GM19193 (cell line): Measurements from ENCODE around the gene LONP2.

Experiments used
- POLR2A ChIP-seq: IDR thresholded peaks from 4 replicates; pipeline ENCODE4 v1.6.1; 2011; ENCODE audit not compliant: insufficient read depth, insufficient read length; ENCODE audit errors: extremely low read depth

LONP2 gene

DNA sequence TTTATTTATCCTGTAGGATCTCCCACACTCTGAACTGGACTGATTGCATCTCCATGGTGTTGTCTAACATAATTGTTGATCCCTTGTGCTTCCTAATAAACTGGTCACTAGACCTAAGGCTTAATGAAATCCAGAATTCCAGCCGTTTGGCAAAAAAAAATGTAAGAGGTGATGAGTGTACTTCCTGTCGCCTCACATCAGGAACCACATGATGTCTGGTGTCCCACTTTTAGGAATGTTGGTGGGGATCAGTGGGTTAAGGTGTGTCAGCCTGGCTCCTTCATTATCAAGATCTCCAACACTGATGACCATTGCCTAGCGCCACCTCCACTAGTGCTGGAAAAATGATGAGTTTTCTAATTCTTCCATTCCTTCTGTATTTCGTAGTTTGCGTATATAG is 18.6 kb upstream of the LONP2 start:
- no peak for TF ChIP-seq POLR2A

DNA sequence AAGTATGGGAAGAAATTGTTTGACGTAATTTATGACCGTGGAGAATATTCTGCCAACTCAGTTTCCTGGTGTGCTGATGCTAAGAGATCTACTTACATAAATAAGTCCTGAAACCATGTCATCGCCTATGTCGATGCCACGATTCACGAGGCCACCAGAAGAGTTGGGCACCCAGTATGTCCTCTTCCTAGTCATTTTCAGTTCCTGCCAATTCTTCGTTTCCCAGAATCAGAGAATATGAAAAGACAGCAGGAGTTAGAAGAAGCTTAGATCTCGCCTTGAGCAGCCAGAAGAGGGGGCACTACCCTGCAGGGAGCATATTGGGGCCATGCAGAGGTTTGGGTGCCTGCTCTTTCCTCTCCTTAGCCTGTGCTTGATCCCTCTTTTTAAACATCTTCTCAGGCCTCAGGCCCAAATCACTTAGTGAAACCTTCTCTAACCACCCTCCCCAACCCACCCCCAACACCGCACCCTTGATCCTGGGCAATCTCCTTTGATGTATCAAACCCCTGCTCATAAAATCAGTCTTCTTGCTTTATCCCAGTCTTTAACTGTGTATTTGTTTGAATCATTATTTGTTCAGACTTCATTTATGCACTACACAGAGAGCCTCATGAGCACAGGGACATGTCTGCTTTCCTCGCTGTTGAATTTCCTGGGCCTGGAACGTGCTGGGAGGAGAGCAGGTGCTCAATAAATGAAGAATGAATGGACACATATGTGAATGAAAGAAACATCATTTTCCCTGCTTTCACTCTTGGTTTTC is 12.2 kb upstream of the LONP2 start:
- no peak for TF ChIP-seq POLR2A

DNA sequence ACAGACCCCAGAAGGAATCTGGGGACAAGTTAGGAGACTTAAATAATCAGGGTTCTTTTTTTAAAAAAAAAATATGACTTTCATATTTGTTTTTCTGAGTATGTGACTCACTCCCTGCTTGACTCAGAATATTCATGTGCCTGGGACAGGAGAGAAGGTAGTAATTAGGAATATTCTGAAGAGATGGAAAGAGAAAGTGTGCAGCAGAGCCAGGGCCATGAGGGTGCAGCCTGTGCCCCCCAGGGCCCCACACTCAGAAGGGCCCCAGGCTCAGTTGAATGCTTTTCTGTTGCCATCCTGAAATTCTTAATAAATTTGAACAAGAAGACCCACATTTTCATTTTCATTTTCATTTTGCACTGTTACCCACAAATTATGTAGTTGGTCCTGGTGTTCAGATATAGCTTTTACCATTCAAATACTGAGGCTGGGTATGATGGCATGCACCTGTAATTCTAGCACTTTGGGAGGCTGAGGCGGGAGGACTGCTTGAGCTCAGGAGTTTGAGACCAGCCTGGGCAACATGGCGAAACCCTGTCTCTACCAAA is 11.5 kb upstream of the LONP2 start:
- TF ChIP-seq POLR2A, result no peak

DNA sequence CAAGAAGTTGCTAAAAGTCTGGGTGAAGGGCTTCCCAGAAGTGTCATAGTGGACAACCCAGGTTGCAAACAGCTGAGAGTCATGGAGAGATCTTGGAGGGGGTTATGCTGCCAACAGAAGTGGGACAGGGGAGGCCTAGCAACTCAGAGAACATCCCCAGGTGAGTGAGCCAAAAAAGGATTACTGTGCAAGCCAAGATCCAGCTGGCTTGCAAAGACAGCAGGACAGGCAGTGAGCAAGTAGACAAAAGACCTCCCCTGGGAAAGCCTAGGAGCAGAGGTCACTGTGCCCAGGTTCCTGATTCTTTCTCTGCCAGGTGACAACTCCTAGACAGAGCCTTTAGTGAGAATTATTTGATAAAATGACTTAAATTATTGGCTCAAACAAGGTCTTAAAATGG is 9.5 kb upstream of the LONP2 start:
- no peak for TF ChIP-seq POLR2A

DNA sequence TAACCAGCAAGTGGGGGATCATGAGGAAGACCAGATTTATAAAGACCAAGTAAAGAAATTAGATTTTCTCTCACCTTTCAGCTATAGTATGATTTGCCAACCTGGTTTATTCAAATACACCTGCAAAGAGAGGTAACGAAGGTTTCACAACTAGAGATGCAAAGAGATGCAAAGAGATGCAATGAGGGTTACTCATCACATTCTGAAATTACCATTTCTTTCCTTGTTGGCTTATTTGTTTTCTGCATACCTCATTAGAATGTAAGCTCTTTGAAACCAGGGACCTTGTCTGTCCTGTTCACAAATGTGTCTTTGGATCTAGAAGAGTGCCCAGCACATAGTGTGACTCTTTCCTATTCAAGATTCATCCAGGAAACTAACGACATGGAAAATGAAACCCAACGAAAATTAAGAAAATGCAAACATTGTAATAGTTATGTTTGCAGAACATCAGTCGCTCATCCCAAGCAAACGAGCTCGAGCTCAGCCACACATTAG is 9.0 kb upstream of the LONP2 start:
- TF ChIP-seq POLR2A, result no peak

DNA sequence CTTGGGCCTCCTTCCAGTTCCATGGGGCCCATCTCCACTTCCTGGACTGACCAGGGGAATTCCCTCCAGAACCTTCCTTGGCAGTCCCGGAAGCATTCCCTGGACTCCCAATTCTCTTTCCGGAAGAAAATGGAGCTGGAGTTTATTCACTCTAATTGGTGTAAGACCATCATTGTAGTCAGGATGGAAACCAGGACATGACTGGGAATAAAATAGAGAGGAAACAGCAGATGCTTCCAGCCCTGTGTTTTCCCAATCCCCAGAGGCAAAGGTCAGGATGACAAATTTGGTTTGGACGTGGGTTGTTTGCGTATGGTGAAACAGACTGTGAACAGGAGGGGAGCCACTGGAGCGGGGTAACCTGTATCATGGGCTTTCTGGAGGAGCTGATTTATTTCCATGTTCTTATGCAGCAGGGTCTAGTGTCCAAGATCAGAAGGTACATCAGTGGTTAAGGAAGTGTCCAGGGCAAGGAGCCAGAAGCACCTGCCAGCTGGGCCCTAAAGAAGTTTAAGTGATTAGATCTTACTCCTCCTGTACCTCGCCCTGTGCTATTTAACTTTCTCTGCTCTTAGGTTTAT is 8.5 kb upstream of the LONP2 start:
- TF ChIP-seq POLR2A, result no peak

DNA sequence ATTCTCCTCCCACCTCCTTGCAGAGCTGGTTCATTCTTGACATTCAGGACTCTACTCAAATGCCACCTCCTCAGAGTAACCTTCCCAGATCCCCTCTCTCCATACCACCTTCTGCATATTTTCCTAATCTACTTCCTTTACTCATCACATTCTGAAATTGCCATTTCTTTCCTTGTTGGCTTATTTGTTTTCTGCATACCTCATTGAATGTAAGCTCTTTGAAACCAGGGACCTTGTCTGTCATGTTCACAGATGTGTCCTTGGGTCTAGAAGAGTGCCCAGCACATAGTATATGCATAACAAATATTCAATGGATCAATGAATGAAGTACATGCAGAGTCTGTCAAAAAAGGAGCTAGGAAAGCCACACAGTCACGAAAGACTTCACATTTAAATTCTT is 7.8 kb upstream of the LONP2 start:
- no peak for TF ChIP-seq POLR2A

DNA sequence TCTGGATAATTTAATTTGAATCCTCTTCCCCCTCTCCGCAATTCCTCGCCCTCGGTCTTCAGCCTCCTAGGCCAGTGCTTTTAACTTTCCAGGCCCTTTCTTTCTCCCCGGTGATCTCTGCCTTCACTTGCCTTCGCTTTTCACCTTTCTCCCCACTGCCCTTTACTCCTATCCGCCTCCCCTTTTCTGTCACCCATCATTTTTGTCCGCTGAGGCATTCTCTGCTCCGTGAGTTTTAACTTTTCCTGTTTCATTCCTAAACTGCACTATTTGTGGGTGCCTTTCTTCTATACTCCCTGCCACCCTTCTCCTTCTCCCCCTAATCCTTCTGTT is 729 bp downstream of the LONP2 start:
- no peak for TF ChIP-seq POLR2A

DNA sequence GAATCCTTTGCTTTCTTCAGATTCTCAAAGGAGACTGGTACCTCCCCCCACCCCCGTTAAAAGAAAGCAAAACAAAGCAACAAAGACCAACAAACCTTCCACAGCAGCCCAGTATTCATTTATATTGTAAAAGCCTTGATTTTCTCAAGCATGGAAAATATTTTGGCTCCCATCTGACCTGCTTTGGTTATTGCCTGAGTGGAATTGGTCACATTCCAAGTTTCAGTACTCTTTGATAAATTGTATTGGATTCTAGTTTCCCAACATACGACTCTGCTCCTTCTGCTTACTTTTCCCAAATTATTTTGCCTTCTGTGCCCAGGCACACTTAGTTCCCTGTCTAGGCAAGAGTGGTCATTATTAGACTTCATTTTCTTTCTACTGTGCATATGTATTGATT is 2.0 kb downstream of the LONP2 start:
- no peak for TF ChIP-seq POLR2A

DNA sequence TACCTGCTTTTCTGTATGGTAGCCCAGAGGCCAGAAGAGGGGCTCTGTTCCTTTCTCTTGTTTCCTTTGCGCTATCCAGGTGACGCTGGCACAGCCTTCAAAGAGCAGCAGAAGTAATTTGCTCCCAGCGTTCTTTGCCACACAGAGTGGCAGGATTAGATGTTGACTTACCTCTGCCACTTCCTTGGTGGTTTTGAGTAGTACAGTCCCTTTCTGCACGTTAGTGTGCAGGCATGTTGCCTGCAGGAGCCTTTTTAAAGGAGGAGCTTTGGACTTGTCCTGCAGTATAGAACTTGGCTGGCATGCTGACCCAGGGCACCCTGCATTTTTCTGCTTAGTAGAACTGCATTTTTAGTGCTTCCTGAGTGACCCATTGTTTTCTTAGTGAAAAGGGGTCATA is 3.2 kb downstream of the LONP2 start, which contains the start of gene ABCC11:
Gene ABCC11, minus strand, starts transcription at position 229 of the 400 bp plus-strand sequence. CDS start 15,618 bp downstream, outside the sequence.
- no peak for TF ChIP-seq POLR2A

DNA sequence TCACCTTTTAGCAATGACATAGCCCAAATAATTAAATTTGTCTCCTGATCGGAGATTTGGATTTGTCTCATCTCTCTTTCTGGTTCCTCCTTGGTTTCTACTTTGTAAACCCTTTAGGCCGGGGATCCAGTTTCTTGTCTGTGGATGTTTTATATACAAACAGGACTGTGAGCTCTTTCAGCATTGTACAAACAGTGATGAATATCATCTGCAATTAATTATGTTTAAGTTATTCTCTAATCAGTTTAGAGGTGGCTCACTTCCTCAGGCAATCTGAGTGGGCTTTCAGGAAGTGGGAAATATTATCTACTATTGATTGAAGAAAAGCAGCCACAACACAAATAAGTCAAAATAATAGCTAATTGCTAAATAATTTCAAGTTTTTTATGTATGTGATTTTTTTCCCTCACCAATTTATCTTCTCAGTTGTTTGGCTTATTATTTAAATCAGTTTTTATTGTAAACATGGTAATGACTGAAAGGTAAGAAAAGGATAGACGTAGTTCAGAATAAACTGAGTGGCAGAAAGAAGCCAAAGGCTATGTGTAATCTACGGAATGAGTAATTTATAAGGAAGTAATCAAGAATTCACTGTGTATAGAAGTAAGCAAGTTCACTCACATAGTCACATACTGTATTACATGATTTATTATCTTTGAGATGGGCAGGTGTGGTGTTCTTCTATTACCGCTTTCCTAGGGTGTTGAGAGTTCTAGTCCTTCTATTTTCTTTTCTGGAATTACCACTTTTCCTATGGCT is 6.6 kb downstream of the LONP2 start:
- TF ChIP-seq POLR2A, result no peak

DNA sequence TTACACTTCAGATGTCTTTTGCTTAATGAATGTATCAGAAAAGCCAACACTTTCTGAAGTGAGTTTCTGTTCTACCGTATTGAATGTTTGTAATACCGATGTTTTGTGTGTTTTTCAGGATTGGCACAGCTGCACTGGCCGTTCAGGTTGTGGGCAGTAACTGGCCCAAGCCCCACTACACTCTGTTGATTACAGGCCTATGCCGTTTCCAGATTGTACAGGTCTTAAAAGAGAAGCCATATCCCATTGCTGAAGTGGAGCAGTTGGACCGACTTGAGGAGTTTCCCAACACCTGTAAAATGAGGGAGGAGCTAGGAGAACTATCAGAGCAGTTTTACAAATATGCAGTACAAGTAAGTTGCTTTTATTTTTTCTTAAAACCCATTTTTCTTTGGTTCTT is 7.9 kb downstream of the LONP2 start:
- no peak for TF ChIP-seq POLR2A

DNA sequence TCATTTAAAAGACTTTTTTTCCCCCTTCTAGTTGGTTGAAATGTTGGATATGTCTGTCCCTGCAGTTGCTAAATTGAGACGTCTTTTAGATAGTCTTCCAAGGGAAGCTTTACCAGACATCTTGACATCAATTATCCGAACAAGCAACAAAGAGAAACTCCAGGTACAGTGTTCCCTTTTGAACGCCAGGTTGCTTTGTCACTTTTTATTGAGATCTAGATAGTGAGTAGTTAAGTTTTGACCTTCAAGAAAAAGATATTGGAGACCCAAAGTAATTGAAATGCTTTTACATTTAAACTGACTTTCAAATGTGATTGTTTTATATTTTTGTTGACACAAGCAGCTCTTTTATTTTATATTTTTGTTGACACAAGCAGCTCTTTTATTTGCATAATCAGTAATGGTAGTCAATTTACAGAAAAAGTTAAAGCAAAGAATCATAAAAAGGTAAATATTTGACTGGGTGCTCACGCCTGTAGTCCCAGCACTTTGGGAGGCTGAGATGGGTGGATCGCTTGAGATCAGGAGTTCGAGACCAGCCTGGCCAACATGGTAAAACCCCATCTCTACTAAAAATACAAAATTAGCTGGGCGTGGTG is 12.6 kb downstream of the LONP2 start:
- TF ChIP-seq POLR2A, result no peak

DNA sequence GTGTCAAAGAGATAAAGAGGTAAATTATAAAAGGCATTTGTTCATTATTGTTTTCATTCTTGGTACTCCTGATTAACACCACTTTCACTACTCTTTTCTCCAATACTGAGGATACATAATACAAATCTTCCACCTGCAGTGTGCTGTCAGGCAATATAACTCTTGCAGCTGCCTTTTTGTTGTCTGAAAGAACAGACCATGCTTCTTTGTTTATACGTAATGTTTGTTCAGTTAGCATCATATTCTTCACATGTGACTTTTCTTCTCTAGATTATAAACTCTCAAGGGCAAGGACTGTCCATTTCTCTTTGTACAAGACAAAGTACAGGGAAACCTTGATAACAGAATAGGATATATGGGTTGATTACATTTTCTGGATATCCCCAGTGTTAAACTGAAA is 17.5 kb downstream of the LONP2 start:
- no peak for TF ChIP-seq POLR2A

DNA sequence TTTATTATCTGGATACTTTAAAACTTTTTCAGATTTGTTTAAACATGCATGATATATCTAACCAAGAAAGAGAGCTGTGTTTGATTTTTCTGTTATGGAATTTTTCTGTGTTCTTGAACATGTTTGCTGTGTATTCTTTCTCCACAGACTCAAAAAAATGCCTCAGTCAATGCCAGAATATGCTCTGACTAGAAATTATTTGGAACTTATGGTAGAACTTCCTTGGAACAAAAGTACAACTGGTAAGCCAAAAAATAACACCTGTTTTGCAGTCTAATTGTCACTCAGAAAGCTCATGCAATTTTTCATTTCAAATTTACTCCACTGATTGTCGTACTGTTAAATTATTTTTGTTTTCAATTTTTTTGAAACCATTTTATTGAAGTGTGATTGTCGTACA is 18.5 kb downstream of the LONP2 start:
- no peak for TF ChIP-seq POLR2A

DNA sequence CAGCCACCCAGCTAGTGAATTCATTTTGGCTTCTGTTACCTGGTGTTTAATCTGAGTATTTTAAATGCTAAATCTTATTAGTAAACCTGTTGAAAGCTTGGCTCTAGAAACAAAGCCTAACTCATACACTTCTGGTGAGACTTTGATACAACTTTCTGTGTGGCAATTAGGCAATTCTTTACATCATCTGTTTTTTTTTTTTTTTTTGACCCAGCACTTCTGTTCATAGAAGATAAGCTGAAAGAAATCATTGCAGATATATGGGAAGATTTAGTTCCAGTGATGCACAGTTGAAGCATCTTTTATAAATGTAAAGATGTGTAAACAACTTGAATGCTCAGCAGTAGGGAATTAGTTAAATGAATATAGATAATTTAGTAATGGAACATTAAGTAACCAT is 24.9 kb downstream of the LONP2 start:
- TF ChIP-seq POLR2A, result no peak

DNA sequence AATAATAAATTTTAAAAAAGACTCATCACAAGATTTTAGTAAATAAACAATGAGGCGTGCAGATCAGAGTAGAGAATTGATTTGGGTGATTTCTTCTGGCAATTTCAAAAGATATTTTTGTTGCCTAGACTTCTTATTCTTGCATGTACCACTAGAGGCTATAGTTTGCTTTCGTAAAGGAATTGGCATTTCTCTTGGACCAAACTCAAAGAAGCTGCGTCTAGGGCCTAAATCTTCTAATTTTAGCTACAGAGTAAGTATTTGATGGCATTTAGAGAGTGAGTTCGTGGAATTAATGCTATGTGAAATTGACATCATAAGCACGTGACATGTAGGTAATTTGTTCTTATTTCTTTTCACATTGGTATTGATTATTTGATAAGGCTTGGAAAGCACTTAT is 27.6 kb downstream of the LONP2 start:
- no peak for TF ChIP-seq POLR2A
